ENCODE measurements around the gene SPRY2.

Gene SPRY2

DNA sequence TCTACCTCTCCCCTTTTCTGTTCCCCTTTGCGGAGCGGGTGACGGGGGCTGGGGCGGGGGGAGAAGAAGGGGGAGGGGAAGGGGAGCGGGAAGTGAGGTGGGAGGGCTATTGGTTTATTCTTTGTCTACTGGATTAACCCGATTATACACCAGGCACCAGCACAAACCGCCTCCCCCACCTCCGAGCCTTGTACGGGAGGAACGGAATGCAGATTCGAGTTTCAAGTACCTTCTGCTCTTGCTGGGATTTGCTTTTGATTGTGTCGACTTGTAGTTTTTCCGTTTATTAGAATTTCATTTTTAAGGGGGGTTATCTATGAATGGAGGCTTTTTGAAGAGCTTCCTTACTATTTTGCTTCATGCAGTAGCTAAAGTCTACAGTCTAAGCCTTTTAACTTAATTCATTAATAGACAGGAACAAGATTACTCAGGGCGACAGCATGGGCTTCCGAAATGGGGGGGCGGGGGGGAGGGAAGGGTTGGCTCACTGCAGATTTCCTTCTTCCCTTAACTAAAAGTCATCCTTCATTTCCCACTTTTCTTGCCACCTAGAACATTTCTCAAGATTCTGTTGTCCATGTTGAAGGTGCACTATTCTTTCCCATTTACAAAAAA, 937 bp upstream of the SPRY2 start:
- peak; percentile 85 to 87 for DNase-seq (ENCODE audit: low spot score in 2 of 2)
- Histone ChIP-seq H3K27me3 (ENCODE audit: low read depth) (no peaks in the 10 kb centered on the region), H3K36me3 (replicated peaks) (peaks cover 6% of the 10 kb centered on the region; the same call in 1 of the 2 replicates), H3K4me1 (peaks cover 11% of the 10 kb centered on the region), H3K4me3 (peak overlapping the region; percentile 81), H3K9me3 (no peaks in the 10 kb centered on the region)
- in situ Hi-C loops (cut with MboI; ENCODE audit: low sequenced_read_pairs): no loop called here

DNA sequence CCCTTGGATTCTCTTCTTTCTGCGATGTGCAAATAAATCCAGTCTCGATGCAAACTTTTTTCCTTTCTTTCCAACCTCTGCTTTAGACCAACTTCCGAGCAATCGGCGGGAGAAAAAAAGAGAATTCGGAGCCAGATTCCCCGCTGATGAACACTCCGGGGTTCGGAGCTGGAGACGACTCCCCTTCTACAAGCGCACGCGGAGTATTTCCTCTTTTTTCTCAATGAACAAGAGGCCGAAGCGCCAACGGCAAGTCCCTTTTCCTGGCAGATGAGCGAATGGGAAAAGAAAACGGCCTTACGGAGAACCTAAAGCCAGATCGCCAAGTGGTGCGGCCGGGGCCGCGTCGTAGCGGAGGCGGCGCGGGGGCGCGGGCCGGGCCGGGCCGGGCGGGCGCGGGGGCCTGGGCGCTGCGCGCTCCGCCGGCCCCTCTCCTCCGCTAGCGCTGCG, 250 bp downstream of the SPRY2 start:
- Histone ChIP-seq H3K4me3 (peak overlapping the region; percentile 81), H3K4me1 (peaks cover 11% of the 10 kb centered on the region), H3K27me3 (ENCODE audit: low read depth) (no peaks in the 10 kb centered on the region), H3K36me3 (replicated peaks) (peaks cover 12% of the 10 kb centered on the region), H3K9me3 (no peaks in the 10 kb centered on the region)
- DNase-seq (ENCODE audit: low spot score in 2 of 2): peak in 1 of 2 experiments; percentile 30
- in situ Hi-C loops (cut with MboI; ENCODE audit: low sequenced_read_pairs): no loop called here

DNA sequence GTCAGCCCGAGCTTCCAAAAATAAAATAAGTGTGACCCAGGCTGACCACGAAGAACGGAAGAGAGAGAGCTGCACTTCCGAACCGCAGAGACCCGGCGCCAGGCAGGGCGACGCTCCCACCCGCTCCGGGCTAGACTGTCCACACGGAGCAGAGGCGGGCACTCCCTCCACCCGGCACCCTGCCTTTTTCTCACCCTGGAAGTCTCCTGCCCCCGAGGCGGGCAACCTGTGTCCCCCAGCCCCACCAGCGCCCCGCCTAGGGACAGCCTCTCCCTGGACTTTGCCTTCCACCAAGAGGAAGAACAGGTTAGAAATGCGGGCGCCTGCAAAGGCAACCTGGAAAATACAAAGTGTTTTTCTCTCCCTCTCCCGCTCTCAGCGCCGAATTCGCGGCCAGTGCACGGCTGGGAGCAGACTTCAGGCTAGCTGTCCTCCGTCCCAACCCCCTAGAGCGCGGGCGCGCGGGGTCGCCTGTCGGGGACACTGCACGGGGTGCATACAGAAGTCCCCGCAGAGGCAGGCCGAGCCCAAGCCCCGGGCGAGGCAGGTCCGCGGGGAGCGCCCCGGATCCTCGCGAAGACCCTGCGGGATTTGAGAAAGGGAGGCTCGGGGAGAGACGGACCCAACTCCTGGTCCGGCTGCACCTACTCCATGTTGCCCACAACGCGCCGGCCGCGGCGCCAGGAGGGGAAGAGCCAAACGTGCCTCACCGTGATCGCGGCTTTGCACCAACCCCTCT, 845 bp downstream of the SPRY2 start:
- in situ Hi-C loops (cut with MboI; ENCODE audit: low sequenced_read_pairs): no loop called here
- no peaks in the 10 kb centered on the region for H3K27me3 ChIP-seq (ENCODE audit: low read depth)
- peak; percentile 44 to 61 for DNase-seq (ENCODE audit: low spot score in 2 of 2)
- peaks cover 12% of the 10 kb centered on the region for H3K36me3 ChIP-seq (replicated peaks)
- peaks cover 11% of the 10 kb centered on the region for H3K4me1 ChIP-seq
- H3K9me3 ChIP-seq: no peaks in the 10 kb centered on the region
- peak overlapping the region; percentile 81 for H3K4me3 ChIP-seq

DNA sequence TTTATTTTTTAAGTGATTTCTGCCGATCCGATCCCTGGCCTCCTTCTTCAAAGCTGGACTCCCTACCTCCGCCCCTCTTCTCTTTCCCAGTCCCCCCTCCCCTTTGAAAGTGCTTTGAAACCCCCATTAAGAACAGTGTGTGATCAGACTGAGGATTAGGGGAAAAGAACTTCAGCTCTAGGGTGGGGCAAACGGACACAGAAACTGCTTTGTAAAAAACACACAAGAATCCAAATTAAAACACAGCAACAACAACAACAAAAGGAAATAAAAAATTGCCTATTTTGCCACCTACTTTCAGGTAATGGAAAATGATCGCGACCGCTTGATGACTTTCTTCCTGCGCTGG, 1.4 kb downstream of the SPRY2 start:
- Histone ChIP-seq H3K27me3 (ENCODE audit: low read depth) (no peaks in the 10 kb centered on the region), H3K4me3 (peak overlapping the region; percentile 81), H3K4me1 (peaks cover 11% of the 10 kb centered on the region), H3K36me3 (replicated peaks) (peaks cover 12% of the 10 kb centered on the region), H3K9me3 (no peaks in the 10 kb centered on the region)
- in situ Hi-C loops (cut with MboI; ENCODE audit: low sequenced_read_pairs): no loop called here
- DNase-seq (ENCODE audit: low spot score in 2 of 2): peak; percentile 37

DNA sequence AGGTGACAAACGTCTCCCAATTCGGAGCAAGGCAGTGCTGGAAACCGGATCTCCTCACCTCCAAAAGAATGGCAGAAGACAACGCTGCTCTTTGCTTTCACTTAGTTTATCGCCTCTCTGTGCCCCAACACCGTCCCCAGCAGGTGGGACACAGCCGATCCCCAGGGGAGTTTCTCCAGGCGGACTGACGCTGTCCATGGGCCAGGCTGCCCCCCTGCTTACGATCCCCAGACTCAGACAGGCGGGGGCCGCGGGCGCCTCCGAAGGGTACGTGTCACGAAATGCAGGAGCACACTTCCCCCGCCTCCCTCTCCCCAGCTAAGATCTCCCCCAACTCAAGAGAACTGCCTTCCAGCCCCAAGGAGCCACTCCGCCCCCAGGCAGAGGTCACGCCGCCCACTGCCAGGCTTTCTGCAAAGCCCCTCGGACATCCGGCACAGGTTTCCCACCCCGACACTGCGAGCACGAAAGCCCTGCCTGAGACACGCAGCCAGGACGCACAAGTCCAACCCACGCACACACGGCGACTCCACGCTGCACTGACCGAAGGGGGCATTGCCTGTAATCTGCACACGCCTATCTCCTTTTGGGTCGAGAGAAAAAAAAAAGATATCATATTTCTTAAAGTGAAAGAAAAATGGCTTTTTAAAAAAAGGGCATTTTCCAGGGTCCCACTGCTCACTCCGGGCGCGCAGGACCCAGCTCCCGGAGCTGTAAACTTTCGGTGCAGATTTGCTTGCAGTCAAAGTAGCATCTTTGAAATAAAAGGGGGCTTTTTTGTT, 2.0 kb downstream of the SPRY2 start:
- Histone ChIP-seq H3K4me3 (peak overlapping the region; percentile 81), H3K9me3 (no peaks in the 10 kb centered on the region), H3K36me3 (replicated peaks) (peaks cover 12% of the 10 kb centered on the region), H3K4me1 (peaks cover 11% of the 10 kb centered on the region), H3K27me3 (ENCODE audit: low read depth) (no peaks in the 10 kb centered on the region)
- DNase-seq (ENCODE audit: low spot score in 2 of 2): peak; percentile 20 to 67
- in situ Hi-C loops (cut with MboI; ENCODE audit: low sequenced_read_pairs): no loop called here

DNA sequence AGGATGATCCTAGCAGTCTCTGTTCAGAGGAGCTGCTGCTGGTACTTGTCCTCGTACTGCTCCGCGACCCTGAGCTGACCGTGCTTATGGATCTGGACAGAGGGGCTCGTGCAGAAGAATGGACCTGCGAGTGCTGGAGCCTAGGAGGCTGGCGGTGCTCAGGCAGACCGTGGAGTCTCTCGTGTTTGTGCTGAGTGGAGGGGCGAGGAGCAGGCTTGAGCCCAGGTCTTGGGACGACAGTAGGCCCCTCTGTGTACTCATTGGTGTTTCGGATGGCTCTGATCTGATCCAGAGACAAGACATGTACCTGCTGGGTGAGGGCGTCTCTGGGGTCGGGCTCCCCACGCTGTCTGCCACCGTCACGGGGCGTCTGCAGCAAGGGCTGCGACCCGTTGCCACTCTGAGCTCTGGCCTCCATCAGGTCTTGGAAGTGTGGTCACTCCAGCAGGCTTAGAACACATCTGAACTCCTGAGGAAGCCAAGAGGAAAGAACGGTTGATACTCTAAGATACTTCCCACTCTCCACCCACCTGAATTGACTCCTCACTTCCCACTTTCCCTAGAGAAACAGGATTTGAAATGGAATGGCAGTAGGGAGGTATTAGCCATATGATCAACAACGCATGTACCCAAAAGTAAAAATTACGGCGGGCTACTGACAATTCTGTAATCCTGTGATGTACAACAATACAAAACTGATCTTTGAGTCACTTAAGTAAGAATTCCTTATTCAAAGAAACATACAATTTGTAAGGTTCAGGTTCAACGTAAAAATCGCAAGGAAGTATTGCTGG, 3.4 kb downstream of the SPRY2 start:
- Histone ChIP-seq H3K27me3 (ENCODE audit: low read depth) (no peaks in the 10 kb centered on the region), H3K36me3 (replicated peaks) (peaks cover 12% of the 10 kb centered on the region), H3K4me1 (peaks cover 4% of the 10 kb centered on the region), H3K9me3 (no peaks in the 10 kb centered on the region), H3K4me3 (peak overlapping the region; percentile 81)
- in situ Hi-C loops (cut with MboI; ENCODE audit: low sequenced_read_pairs): no loop called here
- no peak for DNase-seq (ENCODE audit: low spot score in 2 of 2)

DNA sequence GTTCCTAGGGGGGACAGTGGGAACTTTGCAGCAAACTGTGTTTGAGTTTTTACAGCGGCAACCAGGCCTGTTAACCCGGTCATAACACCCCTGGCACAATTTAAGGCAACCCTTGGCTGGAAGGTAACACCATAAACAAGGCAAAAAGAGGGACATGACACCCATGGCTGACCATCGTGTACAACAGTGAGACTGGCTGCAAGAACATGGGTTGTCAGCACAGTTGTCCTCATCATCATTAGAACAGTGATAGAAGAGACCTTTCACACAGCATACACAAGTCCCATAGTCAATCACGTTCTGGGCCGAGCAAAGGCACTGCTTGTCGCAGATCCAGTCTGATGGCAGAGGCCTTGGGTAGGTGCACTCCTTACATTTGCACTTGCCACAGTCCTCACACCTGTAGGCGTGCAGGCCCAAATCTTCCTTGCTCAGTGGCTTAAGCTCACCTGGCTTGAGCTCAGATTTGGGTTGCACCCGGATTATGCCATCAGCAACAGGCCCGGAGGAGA, 4.1 kb downstream of the SPRY2 start:
- no peaks in the 10 kb centered on the region for H3K4me1 ChIP-seq
- H3K9me3 ChIP-seq: no peaks in the 10 kb centered on the region
- in situ Hi-C loops (cut with MboI; ENCODE audit: low sequenced_read_pairs): no loop called here
- no peak overlapping the region for H3K4me3 ChIP-seq
- DNase-seq (ENCODE audit: low spot score in 2 of 2): no peak
- H3K36me3 ChIP-seq (replicated peaks): peaks cover 12% of the 10 kb centered on the region
- no peaks in the 10 kb centered on the region for H3K27me3 ChIP-seq (ENCODE audit: low read depth)

DNA sequence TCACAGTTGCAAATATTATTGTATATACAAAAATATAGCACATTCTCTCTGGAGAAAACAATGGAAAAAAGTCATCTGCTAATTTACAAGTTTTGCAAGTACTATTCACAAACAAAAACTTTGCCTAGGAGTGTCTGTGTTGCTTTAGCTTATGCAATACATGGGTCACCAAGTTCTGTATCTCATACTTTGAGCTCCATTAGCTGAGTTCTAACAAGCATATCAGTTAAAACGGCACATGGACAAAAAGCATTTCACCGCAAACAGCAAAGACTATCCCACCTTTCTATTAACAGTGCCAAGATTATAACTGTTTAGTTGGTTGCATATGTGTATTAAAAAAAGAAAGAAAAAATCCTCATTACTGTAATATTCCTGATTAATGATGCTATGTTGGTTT, 4.6 kb downstream of the SPRY2 start:
- in situ Hi-C loops (cut with MboI; ENCODE audit: low sequenced_read_pairs): no loop called here
- DNase-seq (ENCODE audit: low spot score in 2 of 2): no peak
- H3K4me3 ChIP-seq: no peak overlapping the region
- no peaks in the 10 kb centered on the region for H3K4me1 ChIP-seq
- peaks cover 12% of the 10 kb centered on the region for H3K36me3 ChIP-seq (replicated peaks)
- H3K27me3 ChIP-seq (ENCODE audit: low read depth): no peaks in the 10 kb centered on the region
- no peaks in the 10 kb centered on the region for H3K9me3 ChIP-seq

DNA sequence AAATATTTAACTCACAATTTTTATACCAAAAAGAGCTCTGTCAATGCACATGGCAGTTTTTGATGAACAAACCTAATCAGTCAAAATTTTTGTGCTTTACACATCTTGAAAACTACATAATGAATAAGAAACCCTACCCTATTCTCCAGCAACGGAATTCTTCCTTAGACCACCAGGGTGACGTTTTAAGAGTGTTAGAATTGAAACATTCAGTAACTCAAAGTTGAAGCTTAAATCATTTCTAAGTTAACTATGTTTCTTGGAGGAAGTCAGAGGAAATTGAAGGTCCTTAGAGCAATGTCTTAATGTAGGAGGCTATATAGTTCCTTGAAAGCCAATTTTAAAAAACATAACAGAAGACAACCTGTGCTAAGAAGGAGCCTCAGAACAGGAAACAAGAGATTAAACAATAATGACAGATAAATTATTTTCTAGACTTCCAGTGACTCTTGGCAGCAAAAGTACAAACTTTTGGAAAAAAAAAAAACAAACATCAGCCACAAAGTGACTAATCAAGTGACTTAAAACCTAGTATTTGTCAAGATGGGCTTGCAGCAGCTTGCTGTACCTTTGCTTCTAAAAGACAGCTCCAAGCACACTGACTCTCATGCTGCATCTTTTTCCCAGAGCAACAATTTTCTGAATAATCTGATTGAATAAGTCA, 6.2 kb downstream of the SPRY2 start:
- Histone ChIP-seq H3K4me3 (no peak overlapping the region), H3K4me1 (no peaks in the 10 kb centered on the region), H3K36me3 (replicated peaks) (peaks cover 12% of the 10 kb centered on the region), H3K27me3 (ENCODE audit: low read depth) (no peaks in the 10 kb centered on the region), H3K9me3 (no peaks in the 10 kb centered on the region)
- in situ Hi-C loops (cut with MboI; ENCODE audit: low sequenced_read_pairs): no loop called here
- DNase-seq (ENCODE audit: low spot score in 2 of 2): no peak

DNA sequence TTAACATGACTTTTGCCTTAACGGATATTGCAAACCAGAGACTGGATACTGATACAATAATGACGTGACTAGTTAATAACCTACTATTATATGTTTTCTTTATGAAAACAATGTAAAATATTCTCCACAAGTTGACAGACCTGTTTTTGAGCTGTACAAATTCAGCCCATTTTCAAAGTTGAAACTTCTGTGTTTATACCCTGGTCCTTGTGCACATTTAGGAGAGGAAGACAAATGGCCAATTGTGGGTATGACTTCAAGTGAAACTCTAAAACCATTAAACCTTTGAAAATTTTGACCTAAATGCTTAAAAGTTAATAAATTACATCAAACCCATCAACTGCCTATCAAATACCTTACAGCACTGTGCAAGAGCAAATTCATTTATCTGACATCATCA, 8.9 kb downstream of the SPRY2 start:
- in situ Hi-C loops (cut with MboI; ENCODE audit: low sequenced_read_pairs): no loop called here
- no peak for DNase-seq (ENCODE audit: low spot score in 2 of 2)
- no peaks in the 10 kb centered on the region for H3K4me1 ChIP-seq
- no peaks in the 10 kb centered on the region for H3K9me3 ChIP-seq
- H3K4me3 ChIP-seq: no peak overlapping the region
- no peaks in the 10 kb centered on the region for H3K27me3 ChIP-seq (ENCODE audit: low read depth)
- peaks cover 7% of the 10 kb centered on the region for H3K36me3 ChIP-seq (replicated peaks)

DNA sequence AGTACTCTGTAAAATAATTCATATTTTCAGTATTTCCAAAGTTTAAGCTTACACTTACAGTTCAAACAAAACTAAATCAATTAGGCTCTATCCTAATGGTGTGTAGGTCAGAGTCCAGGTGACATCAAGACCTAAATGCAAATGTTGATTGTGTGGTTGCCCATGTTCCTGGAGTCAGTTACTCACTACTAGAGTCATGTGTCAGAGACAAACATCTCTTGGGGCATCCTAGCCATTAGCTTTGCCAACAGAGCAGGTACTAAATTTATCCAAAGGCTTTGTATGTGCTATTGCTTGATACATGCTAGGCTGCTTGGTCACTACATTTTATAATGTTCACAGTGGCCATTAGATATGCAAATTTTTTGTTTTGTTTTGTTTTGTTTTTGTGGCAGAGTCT, 11.7 kb downstream of the SPRY2 start:
- H3K4me1 ChIP-seq: no peaks in the 10 kb centered on the region
- DNase-seq (ENCODE audit: low spot score in 2 of 2): no peak
- in situ Hi-C loops (cut with MboI; ENCODE audit: low sequenced_read_pairs): no loop called here
- no peaks in the 10 kb centered on the region for H3K9me3 ChIP-seq
- no peaks in the 10 kb centered on the region for H3K27me3 ChIP-seq (ENCODE audit: low read depth)
- H3K4me3 ChIP-seq: no peak overlapping the region
- H3K36me3 ChIP-seq (replicated peaks): no peaks in the 10 kb centered on the region

DNA sequence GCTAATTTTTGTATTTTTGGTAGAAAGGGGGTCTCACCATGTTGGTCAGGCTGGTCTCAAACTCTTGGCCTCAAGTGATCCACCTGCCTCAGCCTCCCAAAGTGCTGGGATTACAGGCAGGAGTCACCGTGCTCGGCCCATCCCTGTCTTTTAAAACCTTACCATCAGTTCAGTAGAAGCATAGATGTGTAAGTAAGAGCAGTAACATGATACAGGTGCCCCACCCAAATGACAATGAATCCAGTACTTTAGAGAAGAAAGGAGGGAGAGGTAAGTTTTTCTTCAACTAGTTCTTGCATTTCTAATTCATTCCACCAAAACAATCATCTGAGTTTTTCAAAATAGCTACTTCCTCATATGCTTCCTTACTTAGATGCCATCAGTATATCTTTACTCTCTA, 21.9 kb downstream of the SPRY2 start:
- Histone ChIP-seq H3K4me3 (no peak overlapping the region), H3K36me3 (replicated peaks) (no peaks in the 10 kb centered on the region), H3K9me3 (no peaks in the 10 kb centered on the region), H3K27me3 (ENCODE audit: low read depth) (no peaks in the 10 kb centered on the region; the same call in 1 of the 2 replicates), H3K4me1 (no peaks in the 10 kb centered on the region)
- DNase-seq (ENCODE audit: low spot score in 2 of 2): no peak
- in situ Hi-C loops (cut with MboI; ENCODE audit: low sequenced_read_pairs): no loop called here

All from HAP-1 (cell line).